Progenitor cell of endocrine pancreas (in vitro differentiated cells): ENCODE results near the gene CCDC97. TPM values are rescaled to one million over a fixed set of nuclear protein-coding genes. Genes with fewer than 3 reads are reported as not detected.
"Not testable (repeated sequence)": the region's sequence is repeated elsewhere in the genome, so short reads cannot be mapped to it uniquely, and the experiment has no call there.

Source experiments
- DNase-seq: peaks from one replicate; pipeline ENCODE4 v3.0.0; 2021; ENCODE audit warnings: low spot score; ENCODE audit not compliant: unreplicated experiment
- H3K27ac Mint-ChIP-seq: 2 replicates; pipeline ENCODE4 v1.8.0; 2021; ENCODE audit warnings: mild to moderate bottlenecking, moderate library complexity, mixed read lengths
- H3K27me3 Mint-ChIP-seq: 2 replicates; pipeline ENCODE4 v1.8.0; 2021; ENCODE audit warnings: mixed read lengths
- H3K36me3 Mint-ChIP-seq: 2 replicates; pipeline ENCODE4 v1.8.0; 2022; ENCODE audit warnings: mixed read lengths; ENCODE audit not compliant: insufficient read depth
- H3K4me1 Mint-ChIP-seq: 2 replicates; pipeline ENCODE4 v1.8.0; 2021; ENCODE audit warnings: low read depth, mixed read lengths
- H3K4me3 Mint-ChIP-seq: 2 replicates; pipeline ENCODE4 v1.8.0; 2021; ENCODE audit warnings: low read depth, mild to moderate bottlenecking, moderate library complexity, mixed read lengths
- H3K9me3 Mint-ChIP-seq: 2 replicates; pipeline ENCODE4 v1.8.0; 2021; ENCODE audit warnings: low read depth, mixed read lengths
- CTCF ChIP-seq: fragments of 200-600 bp; sonication (generic); IDR thresholded peaks from one replicate; pipeline ENCODE4 v1.5.0; 2021; ENCODE audit warnings: antibody characterized with exemption, mild to moderate bottlenecking; ENCODE audit not compliant: unreplicated experiment
- total RNA-seq: library from RNA; stranded (reverse); gene quantifications from 2 replicates; pipeline ENCODE4 v1.2.1, GENCODE V29; 2021

Gene CCDC97
- total RNA-seq, 1 donor from 2014 or later, result 46.5 TPM

- no peak for TF ChIP-seq CTCF
- Mint-ChIP-seq H3K9me3 (no peaks in the 10 kb centered on the region), H3K4me3 (peak overlapping the region; percentile 93), H3K36me3 (peaks cover 3% of the 10 kb centered on the region), H3K27me3 (no peaks in the 10 kb centered on the region), H3K27ac (peak overlapping the region; percentile 100), H3K4me1 (peaks cover 11% of the 10 kb centered on the region)
- no peak for DNase-seq
Observed at GRCh38 chr19:41364524-41365391, 54.8 kb downstream of the CCDC97 start.

DNA sequence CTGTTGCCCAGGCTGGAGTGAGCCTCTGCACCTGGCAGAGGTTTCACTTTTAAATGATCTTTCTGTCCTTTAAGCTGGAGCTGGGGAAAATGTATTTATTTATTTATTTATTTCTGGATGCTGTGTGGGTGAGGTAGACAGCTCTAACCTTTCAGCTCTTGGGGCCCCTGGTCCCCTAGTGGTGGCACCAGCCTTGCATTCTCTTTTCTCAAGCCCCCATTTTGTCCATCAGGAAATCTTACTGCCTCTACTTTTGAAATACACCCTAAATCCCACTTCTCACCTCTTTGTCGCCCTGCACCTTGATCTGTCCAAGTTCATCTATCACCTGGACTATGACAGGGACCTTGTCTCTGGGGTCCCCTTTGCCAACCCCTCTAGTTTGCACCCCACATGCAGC lies 56.1 kb downstream of the CCDC97 start:
- Mint-ChIP-seq H3K27me3 (no peaks in the 10 kb centered on the region), H3K36me3 (peaks cover 3% of the 10 kb centered on the region), H3K4me3 (no peak overlapping the region), H3K4me1 (peaks cover 11% of the 10 kb centered on the region), H3K27ac (peak overlapping the region; percentile 69), H3K9me3 (no peaks in the 10 kb centered on the region)
- TF ChIP-seq CTCF, result peak; percentile 45
- no peak for DNase-seq

GRCh38 chr19:41367848-41368301 lies 57.9 kb downstream of the CCDC97 start:
- no peak for TF ChIP-seq CTCF
- H3K4me1 Mint-ChIP-seq, result peaks cover 11% of the 10 kb centered on the region
- peak overlapping the region; percentile 24 for H3K27ac Mint-ChIP-seq
- H3K4me3 Mint-ChIP-seq, result no peak overlapping the region
- DNase-seq, result no peak
- peaks cover 3% of the 10 kb centered on the region for H3K36me3 Mint-ChIP-seq
- no peaks in the 10 kb centered on the region for H3K9me3 Mint-ChIP-seq
- H3K27me3 Mint-ChIP-seq, result no peaks in the 10 kb centered on the region

GRCh38 chr19:41369769-41370168 lies 59.8 kb downstream of the CCDC97 start:
- no peak for TF ChIP-seq CTCF
- Mint-ChIP-seq H3K4me1 (peaks cover 7% of the 10 kb centered on the region), H3K4me3 (no peak overlapping the region), H3K9me3 (no peaks in the 10 kb centered on the region), H3K36me3 (peaks cover 3% of the 10 kb centered on the region), H3K27me3 (no peaks in the 10 kb centered on the region), H3K27ac (no peak overlapping the region)
- DNase-seq, result no peak

GRCh38 chr19:41371119-41371518 lies 61.1 kb downstream of the CCDC97 start:
- H3K4me3 Mint-ChIP-seq, H3K27me3 Mint-ChIP-seq, H3K36me3 Mint-ChIP-seq, H3K27ac Mint-ChIP-seq, DNase-seq, H3K4me1 Mint-ChIP-seq, H3K9me3 Mint-ChIP-seq: not testable (repeated sequence)

- no peak for TF ChIP-seq CTCF
- Mint-ChIP-seq H3K27ac (no peak overlapping the region), H3K27me3 (no peaks in the 10 kb centered on the region), H3K4me1 (peaks cover 9% of the 10 kb centered on the region), H3K9me3 (no peaks in the 10 kb centered on the region), H3K4me3 (no peak overlapping the region), H3K36me3 (no peaks in the 10 kb centered on the region)
- no peak for DNase-seq
Observed at GRCh38 chr19:41371541-41371940, 61.6 kb downstream of the CCDC97 start.
